Smooth muscle cell of bladder (primary cell): ENCODE measurements around the gene EDAR. TPM values are rescaled to one million over a fixed set of nuclear protein-coding genes. Genes with fewer than 3 reads are reported as not detected.

Experiments used
- total RNA-seq: library from RNA; depleted of rRNA; stranded (reverse); fragments of >200 nt; gene quantifications from 2 replicates; pipeline ENCODE4 v1.2.3, GENCODE V29; 2014

EDAR gene
- total RNA-seq, result not detected in 2 replicates

GRCh38 chr2:108988796-108989713, at the start of gene EDAR:
Gene EDAR (minus strand): TSS chr2:108989220. CDS start chr2:108931014, 58,206 bp downstream.

Other genes with a start within 250 kb of the EDAR start
- gene CCDC138, start 202.4 kb downstream of the EDAR start, total RNA-seq, result 2.8 and 3.1 TPM in 2 replicates
- 2.6 and 3.7 TPM in 2 replicates for gene SH3RF3, start 140.0 kb upstream of the EDAR start, total RNA-seq